HG03354 (cell line): ENCODE data around the gene UBE3A.

Experiments used
- ATAC-seq: cut with Tn5 transposase; IDR thresholded peaks from one replicate; pipeline ENCODE4 v1.9.1; 2021; ENCODE audit warnings: mild to moderate bottlenecking; ENCODE audit not compliant: unreplicated experiment, poor library complexity, severe bottlenecking

The UBE3A gene

GRCh38 chr15:25345943-25346342, 92.9 kb downstream of the UBE3A start:
- no peak for ATAC-seq

- no peak for ATAC-seq
Observed at GRCh38 chr15:25342629-25343028, 96.2 kb downstream of the UBE3A start.

GRCh38 chr15:25339431-25339830, 99.4 kb downstream of the UBE3A start:
- ATAC-seq, result no peak

- no peak for ATAC-seq
Observed at GRCh38 chr15:25335279-25335678, 103.5 kb downstream of the UBE3A start.

DNA sequence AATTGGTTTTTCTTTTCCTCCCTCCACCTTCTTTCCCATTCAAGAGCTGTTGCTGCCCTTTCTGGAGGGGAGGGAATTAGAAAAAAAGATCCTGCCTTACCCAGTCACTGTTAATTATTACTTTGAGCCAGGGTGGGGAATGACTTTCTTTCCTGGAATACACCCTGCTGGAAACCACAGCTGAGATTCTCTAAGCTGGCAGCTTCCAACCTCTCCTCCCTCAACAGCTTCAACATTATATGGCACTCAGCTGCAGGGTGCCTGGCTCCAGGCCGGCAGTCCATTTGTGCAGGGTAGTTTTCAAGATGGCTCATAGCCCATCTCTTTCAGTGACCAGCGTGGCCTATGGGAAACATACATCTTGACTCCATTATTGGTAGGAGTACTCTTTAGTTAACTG, 105.8 kb downstream of the UBE3A start:
- ATAC-seq, result no peak

- ATAC-seq, result no peak
Observed at GRCh38 chr15:25332306-25332705, 106.5 kb downstream of the UBE3A start.

DNA sequence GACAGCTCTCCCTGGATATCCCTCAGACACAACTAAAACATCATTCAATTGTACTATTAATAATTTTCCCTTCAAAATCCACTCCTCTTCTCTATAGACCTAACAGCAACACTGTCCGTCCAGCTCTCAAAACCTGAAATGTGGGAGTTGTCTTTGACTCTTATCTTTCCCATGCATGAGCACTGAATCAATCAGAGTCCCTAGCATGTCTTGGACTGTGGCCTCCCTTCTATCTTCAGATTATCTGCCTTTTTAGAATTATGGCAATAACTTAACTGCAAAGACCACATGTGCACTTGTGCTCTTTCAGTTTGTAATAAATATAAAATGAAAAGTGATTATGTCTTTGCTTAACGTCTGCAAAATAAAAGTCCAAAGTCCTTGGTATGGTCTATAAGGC, 107.0 kb downstream of the UBE3A start:
- ATAC-seq, result no peak

DNA sequence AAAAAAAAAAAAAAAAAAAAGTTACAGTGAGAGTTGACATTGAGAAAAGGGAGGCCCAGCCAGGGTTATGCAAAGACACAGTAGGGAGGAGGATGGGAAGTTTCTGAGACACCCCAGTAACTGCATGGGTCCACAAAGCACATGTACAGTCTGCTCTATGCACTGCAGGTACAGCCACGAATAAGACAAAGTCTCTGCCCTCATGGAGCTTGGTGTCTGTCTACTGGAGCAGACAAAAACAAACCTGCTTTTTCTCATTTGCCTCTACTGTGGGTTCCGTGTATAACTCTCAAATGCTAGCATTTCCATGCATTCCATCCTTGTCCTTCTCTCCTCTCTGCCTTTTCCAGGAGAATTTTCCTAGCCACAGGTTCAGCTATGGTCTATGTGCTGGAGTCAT, 107.4 kb downstream of the UBE3A start:
- no peak for ATAC-seq

- ATAC-seq, result no peak
Observed at GRCh38 chr15:25329696-25330095, 109.1 kb downstream of the UBE3A start.

GRCh38 chr15:25327686-25328085, 111.1 kb downstream of the UBE3A start:
- ATAC-seq, result no peak

GRCh38 chr15:25325187-25325586, 113.6 kb downstream of the UBE3A start:
- no peak for ATAC-seq

GRCh38 chr15:25323420-25323819, 115.4 kb downstream of the UBE3A start:
- ATAC-seq, result no peak

- ATAC-seq, result no peak
Observed at GRCh38 chr15:25287823-25288222, 151.0 kb downstream of the UBE3A start.
